Retinal pigment epithelial cell (primary cell): Measurements from ENCODE around the gene GADD45B.

Experiments used
- DNase-seq: peaks from one replicate; pipeline ENCODE4 v3.0.0-alpha.2; 2010; ENCODE audit warnings: low read depth
- H3K4me3 ChIP-seq: 2 replicates; pipeline ENCODE4 v1.5.1; 2011; ENCODE audit warnings: mild to moderate bottlenecking, low read length, control low read depth, moderate library complexity
- TF ChIP-seq, protein P1 (sequence below): conservative IDR thresholded peaks from 2 replicates; pipeline ENCODE4 v1.5.1; 2011; ENCODE audit warnings: low read depth, low read length, control low read depth, inconsistent platforms

Gene GADD45B

DNA sequence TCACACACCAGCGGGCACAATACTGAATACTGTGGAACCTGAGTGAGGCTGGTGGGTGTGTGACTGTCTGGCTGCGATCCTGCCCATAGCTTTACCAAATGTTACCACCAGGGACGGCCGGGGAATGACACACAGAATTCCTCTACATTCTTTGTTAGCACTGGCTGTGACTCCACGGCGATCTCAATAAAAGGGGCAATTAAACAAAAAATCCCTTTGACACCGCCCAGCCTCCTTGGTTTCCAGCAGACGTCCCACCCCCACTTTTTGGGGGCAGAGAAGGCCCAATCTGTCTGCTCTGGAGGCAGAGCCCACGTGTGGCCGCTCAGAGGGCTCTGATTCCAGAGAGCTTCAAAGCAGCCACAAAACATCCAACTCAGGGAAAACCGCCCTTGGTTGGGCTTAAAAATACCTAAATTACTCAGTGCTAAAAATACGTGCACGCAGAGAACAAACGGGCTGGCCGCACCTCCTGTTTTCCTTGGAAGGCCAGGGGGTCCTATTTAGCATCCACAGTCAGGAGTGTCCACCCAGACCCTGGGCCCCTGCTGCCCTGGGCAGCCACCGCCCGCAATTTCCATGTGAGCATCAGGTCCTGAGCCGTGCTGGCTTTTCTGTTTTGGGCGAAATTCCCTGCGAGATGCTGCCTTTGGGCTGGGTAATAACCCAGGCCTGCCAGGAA lies 47.8 kb downstream of the GADD45B start:
- TF ChIP-seq, protein P1, sequence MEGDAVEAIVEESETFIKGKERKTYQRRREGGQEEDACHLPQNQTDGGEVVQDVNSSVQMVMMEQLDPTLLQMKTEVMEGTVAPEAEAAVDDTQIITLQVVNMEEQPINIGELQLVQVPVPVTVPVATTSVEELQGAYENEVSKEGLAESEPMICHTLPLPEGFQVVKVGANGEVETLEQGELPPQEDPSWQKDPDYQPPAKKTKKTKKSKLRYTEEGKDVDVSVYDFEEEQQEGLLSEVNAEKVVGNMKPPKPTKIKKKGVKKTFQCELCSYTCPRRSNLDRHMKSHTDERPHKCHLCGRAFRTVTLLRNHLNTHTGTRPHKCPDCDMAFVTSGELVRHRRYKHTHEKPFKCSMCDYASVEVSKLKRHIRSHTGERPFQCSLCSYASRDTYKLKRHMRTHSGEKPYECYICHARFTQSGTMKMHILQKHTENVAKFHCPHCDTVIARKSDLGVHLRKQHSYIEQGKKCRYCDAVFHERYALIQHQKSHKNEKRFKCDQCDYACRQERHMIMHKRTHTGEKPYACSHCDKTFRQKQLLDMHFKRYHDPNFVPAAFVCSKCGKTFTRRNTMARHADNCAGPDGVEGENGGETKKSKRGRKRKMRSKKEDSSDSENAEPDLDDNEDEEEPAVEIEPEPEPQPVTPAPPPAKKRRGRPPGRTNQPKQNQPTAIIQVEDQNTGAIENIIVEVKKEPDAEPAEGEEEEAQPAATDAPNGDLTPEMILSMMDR = peak; percentile 52
- H3K4me3 ChIP-seq = no peak overlapping the region
- no peak for DNase-seq

DNA sequence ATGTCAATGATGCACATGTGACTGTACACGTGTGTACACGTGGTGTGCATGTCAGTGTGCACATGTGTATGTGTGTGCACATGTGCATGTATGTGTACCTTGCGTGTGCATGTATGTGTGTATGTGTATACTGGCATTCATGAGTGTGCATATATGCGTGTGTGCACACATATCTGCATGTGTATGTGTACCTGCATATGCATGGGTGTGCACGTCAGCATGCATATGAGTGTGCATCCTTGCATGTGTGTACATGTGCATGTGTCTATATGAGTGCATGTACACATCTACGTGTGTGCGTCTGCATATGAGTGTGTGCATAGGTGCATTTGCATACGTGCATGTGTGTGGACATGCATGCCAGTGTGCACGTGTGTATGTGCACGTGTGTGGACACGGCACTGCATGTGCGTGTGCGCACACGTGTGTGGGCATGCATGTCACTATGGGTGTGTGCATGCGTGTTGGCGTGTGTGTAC lies 48.5 kb downstream of the GADD45B start:
- TF ChIP-seq, protein P1 = no peak
- DNase-seq = no peak

DNA sequence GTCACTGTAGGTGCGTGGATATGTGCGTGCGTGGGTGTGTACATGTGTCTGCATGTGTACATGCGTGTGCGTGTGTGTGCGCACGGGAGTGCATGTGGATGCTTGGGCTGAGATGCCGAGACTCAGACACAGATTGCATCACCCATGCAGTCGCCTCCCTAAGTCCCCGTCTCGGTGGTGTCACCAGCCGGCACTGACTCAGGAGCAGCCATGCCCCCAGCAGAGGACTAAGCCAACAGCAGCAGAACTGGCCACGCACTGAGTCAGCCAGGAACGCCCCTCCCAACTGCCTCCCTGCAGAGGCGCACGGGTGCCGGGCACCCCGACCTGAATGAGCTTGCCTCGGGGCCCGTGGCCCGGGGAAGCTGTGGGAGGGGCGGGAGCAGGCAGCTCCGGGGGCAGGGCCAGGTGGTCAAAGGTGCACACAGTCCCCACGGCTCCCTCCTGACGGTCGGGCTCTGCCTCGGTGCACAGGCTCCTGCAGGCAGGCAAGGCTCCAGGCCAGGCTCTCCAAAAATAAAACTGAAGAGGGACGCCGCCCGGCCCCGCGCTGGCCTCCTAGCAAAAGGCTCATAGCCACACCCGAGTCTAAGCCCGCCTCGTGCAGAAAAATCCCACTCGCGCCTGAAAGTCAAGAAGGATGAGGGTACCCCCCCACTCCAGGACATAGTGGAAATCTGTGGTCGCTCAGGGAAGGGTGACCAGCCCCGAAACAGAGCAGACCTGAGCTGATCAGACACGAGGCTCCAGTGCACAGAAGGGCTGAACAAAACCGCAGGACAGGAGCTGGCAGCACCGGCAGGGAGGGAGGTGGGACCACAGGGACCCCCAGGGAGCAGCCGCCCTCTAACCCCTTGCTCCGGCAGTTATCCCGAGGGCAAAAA lies 49.2 kb downstream of the GADD45B start:
- no peak overlapping the region for H3K4me3 ChIP-seq
- TF ChIP-seq, protein P1 = no peak

More for the DNA sequence above, 48.5 kb downstream of the GADD45B start:
- H3K4me3 ChIP-seq = no peak overlapping the region

DNA sequence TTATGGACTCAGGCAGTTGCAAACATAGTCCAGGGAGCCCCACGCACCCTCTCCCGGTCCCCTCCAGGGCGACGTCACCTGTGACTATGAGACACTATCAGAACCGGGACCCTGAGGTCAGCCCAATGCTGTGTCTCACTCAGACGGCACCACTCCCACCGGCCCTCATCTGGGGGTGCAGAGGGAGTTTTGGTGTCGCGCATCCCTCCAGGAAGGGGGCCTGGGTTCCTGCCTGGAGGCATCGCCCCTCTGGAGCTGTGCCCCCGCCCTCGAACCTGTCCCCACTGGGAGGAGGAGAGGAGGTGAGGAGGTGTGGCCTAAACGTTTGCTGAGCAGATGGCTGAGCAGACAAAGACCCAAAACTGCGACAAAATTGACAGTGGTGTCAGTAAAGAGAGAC lies 51.2 kb downstream of the GADD45B start:
- H3K4me3 ChIP-seq = no peak overlapping the region
- TF ChIP-seq, protein P1 = no peak
- no peak for DNase-seq

More for the DNA sequence above, 49.2 kb downstream of the GADD45B start:
- peak; percentile 73 for DNase-seq

DNA sequence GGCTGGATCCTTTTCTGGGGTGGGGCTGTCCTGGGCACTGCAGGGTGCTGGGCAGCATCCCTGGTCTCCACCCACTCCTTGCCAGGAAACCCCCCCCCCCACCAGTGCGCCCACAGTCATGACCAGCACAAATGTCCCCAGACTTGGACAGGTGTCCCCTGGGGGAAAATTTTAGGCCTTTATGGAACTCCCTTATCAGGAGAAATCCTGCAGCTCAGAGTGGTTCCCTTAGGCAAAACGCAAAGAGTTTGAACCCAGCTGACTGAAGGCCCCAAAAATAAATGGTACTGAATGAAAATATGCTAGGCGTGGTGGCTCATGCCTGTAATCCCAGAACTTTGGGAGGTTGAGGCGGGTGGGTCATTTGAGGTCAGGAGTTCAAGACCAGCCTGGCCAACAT lies 51.8 kb downstream of the GADD45B start:
- no peak for DNase-seq
- TF ChIP-seq, protein P1 = no peak
- no peak overlapping the region for H3K4me3 ChIP-seq
